ENCODE results near the gene UBE2E3. TPM values are rescaled to one million over a fixed set of nuclear protein-coding genes. Genes with fewer than 3 reads are reported as not detected.
A peak's percentile ranks its signal among the peaks of the same experiment; 100 is the strongest.

The UBE2E3 gene
- total RNA-seq, 1 donor from 2014 or later = 379 TPM

- Histone ChIP-seq H3K9me3 (ENCODE audit: low read depth) (no peaks in the 10 kb centered on the region), H3K9ac (no peak overlapping the region), H3K36me3 (no peaks in the 10 kb centered on the region), H2AFZ (replicated peaks) (no peak overlapping the region), H3F3A (ENCODE audit: low read depth) (no peaks in the 10 kb centered on the region), H4K20me1 (ENCODE audit: low read depth) (no peaks in the 10 kb centered on the region), H3K4me3 (no peak overlapping the region), H3K4me2 (no peak overlapping the region), H3K27ac (no peak overlapping the region), H3K4me1 (no peaks in the 10 kb centered on the region), H3K27me3 (no peaks in the 10 kb centered on the region), H3K79me2 (ENCODE audit: low read depth) (no peaks in the 10 kb centered on the region)
- H3K27me3 Mint-ChIP-seq (ENCODE audit: insufficient read depth, low read depth) = no peaks in the 10 kb centered on the region
- no peak overlapping the region for H3K27ac Mint-ChIP-seq
- no peak for TF ChIP-seq EZH2 (IDR thresholded peaks at IDR 0.05)
- TF ChIP-seq EZH2phosphoT487 (IDR thresholded peaks at IDR 0.05) = no peak
- no peak for TF ChIP-seq CTCF (IDR thresholded peaks at IDR 0.05)
- H3K36me3 Mint-ChIP-seq = no peaks in the 10 kb centered on the region
- no peaks in the 10 kb centered on the region for H3K9me3 Mint-ChIP-seq
- no peak for DNase-seq (ENCODE audit: low spot score)
- no peaks in the 10 kb centered on the region for H3K4me1 Mint-ChIP-seq
- H3K4me3 Mint-ChIP-seq = no peak overlapping the region
Observed at GRCh38 chr2:180971811-180972210, 8.6 kb upstream of the UBE2E3 start.

GRCh38 chr2:180975585-180975984 is 4.8 kb upstream of the UBE2E3 start:
- Histone ChIP-seq H3K9me3 (ENCODE audit: low read depth) (no peaks in the 10 kb centered on the region), H3K27me3 (no peaks in the 10 kb centered on the region), H3F3A (ENCODE audit: low read depth) (peaks cover 19% of the 10 kb centered on the region), H3K4me2 (no peak overlapping the region), H3K4me1 (peaks cover 8% of the 10 kb centered on the region), H3K27ac (no peak overlapping the region), H3K36me3 (no peaks in the 10 kb centered on the region), H3K4me3 (no peak overlapping the region), H4K20me1 (ENCODE audit: low read depth) (no peaks in the 10 kb centered on the region), H3K79me2 (ENCODE audit: low read depth) (no peaks in the 10 kb centered on the region), H3K9ac (no peak overlapping the region), H2AFZ (replicated peaks) (no peak overlapping the region)
- H3K9me3 Mint-ChIP-seq = no peaks in the 10 kb centered on the region
- no peak overlapping the region for H3K27ac Mint-ChIP-seq
- H3K36me3 Mint-ChIP-seq = no peaks in the 10 kb centered on the region
- no peaks in the 10 kb centered on the region for H3K27me3 Mint-ChIP-seq (ENCODE audit: insufficient read depth, low read depth)
- H3K4me1 Mint-ChIP-seq = peaks cover 11% of the 10 kb centered on the region
- no peak overlapping the region for H3K4me3 Mint-ChIP-seq
- no peak for DNase-seq (ENCODE audit: low spot score)
- TF ChIP-seq EZH2 (IDR thresholded peaks at IDR 0.05) (no peak), EZH2phosphoT487 (IDR thresholded peaks at IDR 0.05) (no peak), CTCF (IDR thresholded peaks at IDR 0.05) (no peak)

GRCh38 chr2:180978903-180979748 is 1.3 kb upstream of the UBE2E3 start:
- Histone ChIP-seq H3K4me3 (no peak overlapping the region), H3K27ac (no peak overlapping the region), H2AFZ (replicated peaks) (no peak overlapping the region), H4K20me1 (ENCODE audit: low read depth) (no peaks in the 10 kb centered on the region), H3K4me1 (peaks cover 26% of the 10 kb centered on the region), H3K79me2 (ENCODE audit: low read depth) (peaks cover 31% of the 10 kb centered on the region), H3K9ac (no peak overlapping the region), H3K36me3 (no peaks in the 10 kb centered on the region), H3K9me3 (ENCODE audit: low read depth) (no peaks in the 10 kb centered on the region), H3K27me3 (no peaks in the 10 kb centered on the region), H3K4me2 (peak overlapping the region; percentile 80), H3F3A (ENCODE audit: low read depth) (peaks cover 19% of the 10 kb centered on the region)
- Mint-ChIP-seq H3K4me1 (peaks cover 28% of the 10 kb centered on the region), H3K4me3 (peak overlapping the region; percentile 86), H3K9me3 (no peaks in the 10 kb centered on the region), H3K27ac (peak overlapping the region; percentile 96), H3K27me3 (ENCODE audit: insufficient read depth, low read depth) (peaks cover 3% of the 10 kb centered on the region), H3K36me3 (peaks cover 4% of the 10 kb centered on the region)
- TF ChIP-seq EZH2 (IDR thresholded peaks at IDR 0.05) (no peak), EZH2phosphoT487 (IDR thresholded peaks at IDR 0.05) (no peak), CTCF (IDR thresholded peaks at IDR 0.05) (no peak)
- DNase-seq (ENCODE audit: low spot score) = peak; percentile 28
